B cell (primary cell): ENCODE results near the gene HNRNPLL. TPM values are rescaled to one million over a fixed set of nuclear protein-coding genes. Genes with fewer than 3 reads are reported as not detected.

Experiments
- ATAC-seq: fragments of 200-7000 bp; cut with Tn5 transposase; one replicate; pipeline ENCODE4 v1.10.0; 2021; ENCODE audit warnings: low read depth, mild to moderate bottlenecking, moderate number of reproducible peaks, moderate library complexity
- CTCF ChIA-PET: fragments of 350-600 bp; sonication (Branson Sonifier 250); formaldehyde crosslinking; loops from one replicate; lab custom pipeline; 2021; ENCODE audit warnings: antibody characterized with exemption, inconsistent platforms; lab: Charles Lee
- POLR2A ChIA-PET: fragments of 350-600 bp; sonication (Branson Sonifier 250); formaldehyde crosslinking; loops from one replicate; lab custom pipeline; 2021; ENCODE audit warnings: antibody characterized with exemption; lab: Charles Lee
- DNase-seq: peaks from one replicate; pipeline ENCODE4 v3.0.0; 2013
- H2AFZ ChIP-seq: 2 replicates; pipeline ENCODE4 v1.6.1; 2012; ENCODE audit warnings: mild to moderate bottlenecking, low read depth, low read length; ENCODE audit not compliant: insufficient read depth, poor library complexity, severe bottlenecking
- H3K27ac ChIP-seq, 2 donors: 1 replicate in 1 of 2; 2 replicates in 1 of 2; pipeline ENCODE4 v1.5.1; 2012 to 2013; ENCODE audit warnings: low read length in 2 of 2, mild to moderate bottlenecking in 2 of 2, moderate library complexity in 1 of 2
- H3K27me3 ChIP-seq, 4 experiments: fragments of 200-600 bp in 1 of 4; sonication (generic) in 1 of 4; replicated peaks in 1 of 4; 1 replicate in 2 of 4; 2 replicates in 2 of 4; pipeline versions ENCODE4 v1.6.1 to v1.7.0; 2013 to 2016; ENCODE audit warnings: low read length in 3 of 4, mild to moderate bottlenecking in 2 of 4, mixed read lengths in 1 of 4, moderate library complexity in 1 of 4; ENCODE audit not compliant: insufficient read depth in 4 of 4, control insufficient read depth in 3 of 4; ENCODE audit errors: control extremely low read depth in 1 of 4
- H3K36me3 ChIP-seq, 2 experiments: replicated peaks in 1 of 2; 1 replicate in 1 of 2; 2 replicates in 1 of 2; pipeline versions ENCODE4 v1.6.1 to v1.7.1; 2013; ENCODE audit warnings: low read length in 1 of 2; ENCODE audit not compliant: insufficient read depth in 2 of 2, control insufficient read depth in 1 of 2; ENCODE audit errors: control extremely low read depth in 1 of 2, extremely low read depth in 1 of 2
- H3K4me1 ChIP-seq, 2 donors: fragments of 200-600 bp in 1 of 2; sonication (generic) in 1 of 2; 1 replicate in 1 of 2; 2 replicates in 1 of 2; pipeline versions ENCODE4 v1.5.1 to v1.6.1; 2013 to 2017; ENCODE audit warnings: low read length in 2 of 2; ENCODE audit not compliant: control insufficient read depth in 2 of 2, insufficient read depth in 2 of 2
- H3K4me2 ChIP-seq: replicated peaks from 2 replicates; pipeline ENCODE3; 2012; ENCODE audit warnings: mild to moderate bottlenecking, low read depth, low read length; ENCODE audit not compliant: poor library complexity, severe bottlenecking
- H3K4me3 ChIP-seq, 5 experiments: fragments of 200-600 bp in 1 of 5; sonication (generic) in 1 of 5; 1 replicate in 3 of 5; 2 replicates in 2 of 5; pipeline versions ENCODE4 v1.5.1 to v1.7.0; 2011 to 2016; ENCODE audit warnings: low read length in 4 of 5, mild to moderate bottlenecking in 4 of 5, low read depth in 2 of 5, control low read depth in 1 of 5, moderate library complexity in 1 of 5; ENCODE audit not compliant: insufficient read depth in 1 of 5; ENCODE audit errors: control extremely low read depth in 1 of 5, extremely low read depth in 1 of 5
- H3K79me2 ChIP-seq: fragments of 200-600 bp; sonication (generic); one replicate; pipeline ENCODE4 v1.6.0; 2016; ENCODE audit warnings: low read length; ENCODE audit not compliant: control insufficient read depth, insufficient read depth
- H3K9ac ChIP-seq: fragments of 200-600 bp; sonication (generic); 2 replicates; pipeline ENCODE4 v1.6.1; 2017; ENCODE audit warnings: mild to moderate bottlenecking, low read length, moderate library complexity
- H3K9me3 ChIP-seq, 3 donors: one replicate each; pipeline versions ENCODE4 v1.6.1 to v1.7.1; 2013; ENCODE audit warnings: low read length in 2 of 3; ENCODE audit not compliant: control insufficient read depth in 2 of 3, insufficient read depth in 1 of 3; ENCODE audit errors: control extremely low read depth in 1 of 3
- H4K20me1 ChIP-seq: 2 replicates; pipeline ENCODE4 v1.6.0; 2012; ENCODE audit warnings: mild to moderate bottlenecking, low read length; ENCODE audit not compliant: insufficient read depth, control insufficient read depth, poor library complexity, severe bottlenecking
- H3K27ac Mint-ChIP-seq: one replicate; pipeline ENCODE4 v1.8.0; 2021; ENCODE audit warnings: mixed read lengths
- H3K27me3 Mint-ChIP-seq: one replicate; pipeline ENCODE4 v1.8.0; 2021; ENCODE audit warnings: mixed read lengths
- H3K4me1 Mint-ChIP-seq: one replicate; pipeline ENCODE4 v1.8.0; 2021; ENCODE audit warnings: mixed read lengths
- H3K4me3 Mint-ChIP-seq: one replicate; pipeline ENCODE4 v1.8.0; 2021; ENCODE audit warnings: mixed read lengths
- H3K9me3 Mint-ChIP-seq: one replicate; pipeline ENCODE4 v1.8.0; 2022; ENCODE audit warnings: mixed read lengths; ENCODE audit not compliant: insufficient read depth
- CTCF ChIP-seq: fragments of 200-600 bp; IDR thresholded peaks from one replicate; pipeline ENCODE4 v1.8.0; 2022; ENCODE audit warnings: antibody characterized with exemption, mild to moderate bottlenecking
- EZH2 ChIP-seq: IDR thresholded peaks from 2 replicates; pipeline ENCODE4 v1.6.1; 2012; ENCODE audit warnings: borderline replicate concordance, low read depth, mild to moderate bottlenecking, moderate library complexity, low read length; ENCODE audit not compliant: insufficient read depth, poor library complexity, severe bottlenecking
- WGBS: methylation state at CpG from one replicate; pipeline ENCODE4 v1.1.5; 2013; ENCODE audit warnings: missing lambda C conversion rate; ENCODE audit not compliant: insufficient coverage; 5-methylcytosine and 5-hydroxymethylcytosine counted together
- intact Hi-C: fragments of 100-400 bp; cut with micrococcal nuclease; formaldehyde crosslinking; loops from one replicate; pipeline ENCODE4 v1.10.0; 2022
- polyA plus RNA-seq: library from polyadenylated mRNA; depleted of rRNA; stranded (reverse); fragments of >200 nt; gene quantifications from 2 replicates; pipeline ENCODE4 v1.2.3, GENCODE V29; 2012
- total RNA-seq, 2 donors: library from RNA; stranded (reverse); fragments of 120-200 nt in 1 of 2; gene quantifications; 1 replicate in 1 of 2; 2 replicates in 1 of 2; pipeline versions ENCODE4 v1.2.3 to v1.2.4, GENCODE V29; 2013 to 2022

HNRNPLL gene
- total and polyA plus RNA-seq, 2 donors (not counting 1 experiment from before 2014, with no cell fraction given): 2.1 to 6.7 TPM

GRCh38 chr2:38557217-38557616 lies 45.5 kb downstream of the HNRNPLL start:
- H2AFZ ChIP-seq: no peak overlapping the region
- H4K20me1 ChIP-seq: no peaks in the 10 kb centered on the region
- DNase-seq (no peak), ATAC-seq (no peak)
- no peak overlapping the region for H3K27ac ChIP-seq
- POLR2A ChIA-PET: no interaction called here
- H3K4me3 ChIP-seq: no peak overlapping the region
- intact Hi-C loops: no loop called here
- Mint-ChIP-seq H3K4me1 (no peaks in the 10 kb centered on the region), H3K4me3 (no peak overlapping the region), H3K9me3 (no peaks in the 10 kb centered on the region), H3K27me3 (peaks cover 19% of the 10 kb centered on the region), H3K27ac (no peak overlapping the region)
- peaks cover 0 to 9% (median 3%) of the 10 kb centered on the region in 4 experiments for H3K27me3 ChIP-seq
- no peak overlapping the region for H3K9ac ChIP-seq
- H3K79me2 ChIP-seq: no peaks in the 10 kb centered on the region
- H3K4me2 ChIP-seq: no peak overlapping the region
- H3K36me3 ChIP-seq: no peaks in the 10 kb centered on the region
- CTCF ChIA-PET: no interaction called here
- H3K4me1 ChIP-seq: no peaks in the 10 kb centered on the region
- no peaks in the 10 kb centered on the region for H3K9me3 ChIP-seq
- WGBS: 88% methylated on average over 1 of the region's 2 CpGs
- no peak for TF ChIP-seq EZH2
- no peak for TF ChIP-seq CTCF

GRCh38 chr2:38556006-38556801 lies 46.5 kb downstream of the HNRNPLL start:
- CTCF ChIA-PET: interaction anchor here (0.7 kb wide), 1 partner anchor 11 kb away, joined by 5 read pairs; no protein-coding TSS in a partner anchor
- TF ChIP-seq EZH2: no peak
- no peak for TF ChIP-seq CTCF
- no peak overlapping the region for H3K9ac ChIP-seq
- intact Hi-C loops: no loop called here
- WGBS: 93% methylated on average over 3 of the region's 6 CpGs
- Mint-ChIP-seq H3K9me3 (no peaks in the 10 kb centered on the region), H3K4me1 (no peaks in the 10 kb centered on the region), H3K4me3 (no peak overlapping the region), H3K27ac (no peak overlapping the region), H3K27me3 (peaks cover 23% of the 10 kb centered on the region)
- no peaks in the 10 kb centered on the region for H3K36me3 ChIP-seq
- H3K27ac ChIP-seq: no peak overlapping the region
- no peak for DNase-seq
- H3K27me3 ChIP-seq: peaks cover 0 to 10% (median 4%) of the 10 kb centered on the region in 4 experiments
- POLR2A ChIA-PET: no interaction called here
- no peak for ATAC-seq
- no peaks in the 10 kb centered on the region for H4K20me1 ChIP-seq
- H3K9me3 ChIP-seq: no peaks in the 10 kb centered on the region
- H3K79me2 ChIP-seq: no peaks in the 10 kb centered on the region
- no peak overlapping the region for H2AFZ ChIP-seq
- no peak overlapping the region for H3K4me3 ChIP-seq
- H3K4me2 ChIP-seq: no peak overlapping the region
- no peaks in the 10 kb centered on the region for H3K4me1 ChIP-seq
